K562 (cell line): ENCODE measurements around the gene KCNC4. TPM values are rescaled to one million over a fixed set of nuclear protein-coding genes. Genes with fewer than 3 reads are reported as not detected.

ENCODE experiments used
- ATAC-seq: fragments of 200-7000 bp; cut with Tn5 transposase; 3 replicates; pipeline ENCODE4 v1.9.1; 2020; ENCODE audit warnings: moderate library complexity
- BruUV-seq: library from RNA; stranded (reverse); fragments of 400-500 nt; replicated peaks from 2 replicates; lab custom pipeline; 2021; lab: Mats Ljungman, UMichigan
- CTCF ChIA-PET: fragments of 300-600 bp; formaldehyde crosslinking; extraction: SDS; loops from one replicate; lab custom pipeline; 2021; ENCODE audit warnings: low intra/inter-chr PET ratio; lab: Yijun Ruan, JAX
- POLR2A ChIA-PET: fragments of 300-600, 350-650 bp; sonication (Branson Sonifier 250); formaldehyde crosslinking; extraction: SDS; loops from one replicate; lab custom pipeline; 2021; ENCODE audit warnings: antibody characterized with exemption, inconsistent platforms; lab: Yijun Ruan, JAX
- DNase-seq, 4 experiments: peaks; one replicate each; pipeline versions ENCODE4 v3.0.0 to v3.0.0-alpha.2; 2011 to 2018; ENCODE audit warnings: low spot score in 3 of 4, mixed read lengths in 3 of 4; ENCODE audit errors: extremely low read depth in 1 of 4
- FAIRE-seq: peaks from 2 replicates; lab custom pipeline; 2011; peaks lifted over from hg19 to GRCh38; lab: Jason Lieb, UNC
- H2AFZ ChIP-seq: 2 replicates; pipeline ENCODE4 v1.6.0; 2011; ENCODE audit warnings: low read depth, low read length, control low read depth, inconsistent platforms
- H3K27ac ChIP-seq: fragments of 200-600 bp; 3 replicates; pipeline ENCODE4 v1.8.0; 2011; ENCODE audit warnings: low read depth, mild to moderate bottlenecking, control low read depth, inconsistent platforms, low read length, moderate library complexity, mixed read lengths; ENCODE audit errors: extremely low read depth
- H3K27me3 ChIP-seq, 2 experiments: fragments of 300-600 bp in 1 of 2; 2 replicates in 1 of 2; 3 replicates in 1 of 2; pipeline versions ENCODE4 v1.6.0 to v1.8.0; 2011; ENCODE audit warnings: inconsistent platforms in 2 of 2, low read length in 2 of 2, mild to moderate bottlenecking in 1 of 2, mixed read lengths in 1 of 2, moderate library complexity in 1 of 2; ENCODE audit not compliant: control insufficient read depth in 2 of 2, insufficient read depth in 2 of 2
- H3K36me3 ChIP-seq: fragments of 300-600 bp; 3 replicates; pipeline ENCODE4 v1.8.0; 2011; ENCODE audit warnings: mild to moderate bottlenecking, low read length, inconsistent platforms; ENCODE audit not compliant: control insufficient read depth, insufficient read depth
- H3K4me1 ChIP-seq, 2 experiments: fragments of 200-600 bp in 1 of 2; replicated peaks in 1 of 2; 2 replicates in 1 of 2; 3 replicates in 1 of 2; pipeline versions ENCODE4 v1.5.1 to v1.8.0; 2011; ENCODE audit warnings: inconsistent platforms in 2 of 2, low read length in 2 of 2, mild to moderate bottlenecking in 1 of 2, mixed read lengths in 1 of 2, moderate library complexity in 1 of 2; ENCODE audit not compliant: control insufficient read depth in 2 of 2, insufficient read depth in 2 of 2
- H3K4me2 ChIP-seq: 2 replicates; pipeline ENCODE4 v1.6.1; 2011; ENCODE audit warnings: low read length, control low read depth, inconsistent platforms, mixed read lengths; ENCODE audit not compliant: insufficient read depth
- H3K4me3 ChIP-seq: fragments of 200-600 bp; sonication (generic), shearing (Covaris generic); 2 replicates; pipeline ENCODE4 v1.5.1; 2016; ENCODE audit warnings: control low read depth, inconsistent platforms
- H3K79me2 ChIP-seq: fragments of 200-600 bp; 3 replicates; pipeline ENCODE4 v1.8.0; 2011; ENCODE audit warnings: low read length, inconsistent platforms; ENCODE audit not compliant: control insufficient read depth, insufficient read depth
- H3K9ac ChIP-seq, 2 experiments: 2 replicates each; pipeline versions ENCODE4 v1.6.0 to v1.6.1; 2011; ENCODE audit warnings: low read depth in 2 of 2, low read length in 2 of 2, control low read depth in 1 of 2, inconsistent platforms in 1 of 2, mild to moderate bottlenecking in 1 of 2, mixed read lengths in 1 of 2; ENCODE audit not compliant: insufficient read depth in 1 of 2
- H3K9me1 ChIP-seq: one replicate; pipeline ENCODE4 v1.6.0; 2011; ENCODE audit warnings: inconsistent platforms, mild to moderate bottlenecking, low read length, moderate library complexity; ENCODE audit not compliant: control insufficient read depth, insufficient read depth
- H3K9me3 ChIP-seq: replicated peaks from 2 replicates; pipeline ENCODE4 v1.5.1; 2011; ENCODE audit warnings: low read depth, low read length, inconsistent platforms; ENCODE audit not compliant: control insufficient read depth, insufficient read depth
- H4K20me1 ChIP-seq: replicated peaks from 2 replicates; pipeline ENCODE4 v1.6.1; 2011; ENCODE audit warnings: low read length, inconsistent platforms, mixed read lengths; ENCODE audit not compliant: control insufficient read depth, insufficient read depth
- CBX2 ChIP-seq: fragments of 200-600 bp; sonication (generic); IDR thresholded peaks from one replicate; pipeline ENCODE4 v1.6.1; 2012; ENCODE audit warnings: mild to moderate bottlenecking, low read length, inconsistent platforms; ENCODE audit not compliant: insufficient read depth, poor library complexity, severe bottlenecking
- ELK3 ChIP-seq: fragments of 450-650 bp; formaldehyde crosslinking; IDR thresholded peaks from 2 replicates; pipeline ENCODE4 v1.4.0; 2020; ENCODE audit warnings: mild to moderate bottlenecking
- ETV1 ChIP-seq: fragments of 450-650 bp; conservative IDR thresholded peaks from 2 replicates; pipeline ENCODE4 v1.6.1; 2016; ENCODE audit warnings: missing genetic modification characterization, control low read depth, low read depth, missing compliant biosample characterization
- ETV6 ChIP-seq, 3 experiments: fragments of 150-350 bp in 1 of 3; sonication (generic) in 1 of 3; formaldehyde crosslinking in 1 of 3; IDR thresholded peaks; 2 replicates each; pipeline versions ENCODE4 v1.6.1 to v1.8.0; 2014 to 2022; ENCODE audit warnings: borderline replicate concordance in 2 of 3, low read depth in 2 of 3, antibody characterized with exemption in 1 of 3, low read length in 1 of 3, mild to moderate bottlenecking in 1 of 3, missing genetic modification reagents in 1 of 3
- HOXB6 ChIP-seq: fragments of 250-450 bp; sonication (Bioruptor Pico); IDR thresholded peaks from 2 replicates; pipeline ENCODE4 v1.5.1; 2022; ENCODE audit warnings: mild to moderate bottlenecking, borderline replicate concordance
- MTA2 ChIP-seq: fragments of 450-650 bp; IDR thresholded peaks from 2 replicates; pipeline ENCODE4 v1.6.1; 2016; ENCODE audit warnings: low read depth
- RB1 ChIP-seq: fragments of 450-650 bp; IDR thresholded peaks from 2 replicates; pipeline ENCODE4 v1.6.1; 2017; ENCODE audit warnings: low read depth, mild to moderate bottlenecking
- RBM25 ChIP-seq: fragments of 200-400 bp; formaldehyde crosslinking; IDR thresholded peaks from 2 replicates; pipeline ENCODE4 v1.6.1; 2018; ENCODE audit warnings: low read length, low read depth, moderate library complexity; ENCODE audit not compliant: severe bottlenecking
- WGBS: fragments of 100-300 bp; shearing (Covaris generic); methylation state at CpG from one replicate; pipeline ENCODE4 v1.1.6; 2016; ENCODE audit warnings: low coverage, mixed read lengths; ENCODE audit not compliant: insufficient coverage; ENCODE audit errors: missing lambda C conversion rate; 5-methylcytosine and 5-hydroxymethylcytosine counted together
- in situ Hi-C: fragments of 300-500 bp; cut with MboI; formaldehyde crosslinking; loops from 4 replicates; pipeline ENCODE4 v1.15.0; 2018; ENCODE audit warnings: inconsistent platforms, mixed read lengths
- intact Hi-C: fragments of 100-400 bp; cut with micrococcal nuclease; formaldehyde crosslinking; loops from 2 replicates; pipeline ENCODE4 v1.14.2; 2022
- polyA plus RNA-seq, 8 experiments: library from polyadenylated mRNA; depleted of rRNA in 4 of 8; stranded (reverse) in 5 of 8; unstranded in 3 of 8; fragments of >200 nt; fragmentation: Nextera tagmentation in 2 of 8; fragmentation: Illumina TruSeq in 1 of 8; extraction: Ambion mirVana in 2 of 8; extraction: Trizol in 1 of 8; gene quantifications; 2 replicates each; pipeline versions ENCODE4 v1.2.1 to v1.2.3, GENCODE V29; 2011 to 2014; ENCODE audit warnings: inconsistent platforms in 1 of 8, missing spikeins in 1 of 8
- total RNA-seq, 7 experiments: library from RNA; depleted of rRNA in 6 of 7; stranded (reverse); fragments of >200 nt in 6 of 7; fragmentation: Illumina TruSeq in 2 of 7; extraction: Trizol in 2 of 7; gene quantifications; 2 replicates each; pipeline versions ENCODE4 v1.2.1 to v1.2.3, GENCODE V29; 2011 to 2021; ENCODE audit warnings: low replicate concordance in 1 of 7
- TF ChIP-seq, protein P1 (sequence below): fragments of 450-650 bp; IDR thresholded peaks from 2 replicates; pipeline ENCODE4 v1.6.1; 2016; ENCODE audit warnings: low read depth, mild to moderate bottlenecking, moderate library complexity
- TF ChIP-seq, protein P2 (sequence below): fragments of 250-450 bp; sonication (Bioruptor Pico); IDR thresholded peaks from 2 replicates; pipeline ENCODE4 v1.5.0; 2020; ENCODE audit warnings: mild to moderate bottlenecking, borderline replicate concordance

Gene KCNC4
- total and polyA plus RNA-seq, 9 of the 15 experiments (the other 6 are each of a cell fraction or from before 2014, with no cell fraction given) = 0.07 to 1.8 (median 0.73) TPM

DNA sequence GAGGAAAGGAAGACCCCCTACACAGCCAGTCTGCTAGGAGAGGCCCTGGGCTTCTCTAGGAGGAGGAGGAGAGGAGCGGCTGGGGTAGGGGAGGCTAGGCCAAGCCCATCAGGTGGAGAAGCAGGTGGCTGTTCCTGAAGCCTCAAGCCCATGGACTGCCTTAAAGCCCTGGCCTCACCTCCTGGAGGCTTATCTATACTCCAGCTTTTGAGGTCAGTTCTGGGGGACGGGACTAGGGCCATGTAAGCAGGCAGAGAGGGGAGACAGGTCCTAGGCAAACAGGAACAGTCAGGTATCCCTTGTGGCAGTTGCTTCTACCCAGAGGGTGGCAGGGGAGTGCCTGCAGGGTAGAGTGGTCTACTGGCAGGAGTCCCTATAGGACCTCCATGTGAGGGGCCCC, 40.6 kb downstream of the KCNC4 start:
- no peak overlapping the region for H3K4me2 ChIP-seq
- no TSS peak for BruUV-seq
- POLR2A ChIA-PET = no interaction called here
- TF ChIP-seq HOXB6 (CRISPR knock-in tag) (no peak), ETV1 (tag) (no peak)
- H3K4me3 ChIP-seq = no peak overlapping the region
- H3K79me2 ChIP-seq = no peaks in the 10 kb centered on the region
- WGBS = 0% methylated on average over 2 of the region's 2 CpGs
- H3K4me1 ChIP-seq = no peaks in the 10 kb centered on the region
- no peaks in the 10 kb centered on the region for H3K36me3 ChIP-seq
- H3K9me1 ChIP-seq = no peaks in the 10 kb centered on the region
- no peak overlapping the region for H3K27ac ChIP-seq
- H4K20me1 ChIP-seq = no peaks in the 10 kb centered on the region
- H3K27me3 ChIP-seq = peaks cover 24 to 48% of the 10 kb centered on the region in 2 experiments
- CTCF ChIA-PET = no interaction called here
- intact Hi-C loops = no loop called here
- no peak for ATAC-seq
- no peak for DNase-seq
- FAIRE-seq = no peak
- no peaks in the 10 kb centered on the region for H3K9me3 ChIP-seq
- H3K9ac ChIP-seq = no peak overlapping the region
- no peak overlapping the region for H2AFZ ChIP-seq
- in situ Hi-C loops = no loop called here

- H3K9me3 ChIP-seq = no peaks in the 10 kb centered on the region
- H2AFZ ChIP-seq = no peak overlapping the region
- BruUV-seq = no TSS peak
- H3K4me3 ChIP-seq = no peak overlapping the region
- peaks cover 36 to 54% of the 10 kb centered on the region in 2 experiments for H3K27me3 ChIP-seq
- H4K20me1 ChIP-seq = no peaks in the 10 kb centered on the region
- intact Hi-C loops = no loop called here
- H3K4me2 ChIP-seq = no peak overlapping the region
- H3K4me1 ChIP-seq = no peaks in the 10 kb centered on the region
- no peaks in the 10 kb centered on the region for H3K9me1 ChIP-seq
- in situ Hi-C loops = no loop called here
- FAIRE-seq (no peak), DNase-seq (no peak), ATAC-seq (no peak)
- H3K36me3 ChIP-seq = no peaks in the 10 kb centered on the region
- WGBS = 0% methylated on average over 1 of the region's 1 CpG
- CTCF ChIA-PET = no interaction called here
- no peak overlapping the region for H3K27ac ChIP-seq
- POLR2A ChIA-PET = interaction anchor here (0.6 kb wide), 1 partner anchor 23 kb away, joined by 3 read pairs; no protein-coding TSS in a partner anchor
- H3K79me2 ChIP-seq = no peaks in the 10 kb centered on the region
- H3K9ac ChIP-seq = no peak overlapping the region
- TF ChIP-seq RBM25 (no peak), CBX2 (no peak), MTA2 (no peak), ELK3 (no peak), ETV6 (IDR thresholded peaks at IDR 0.05; ENCODE audit: borderline replicate concordance in 1 of 2, low read depth in 2 of 2, low read length in 1 of 2) (no peak), ETV6 (CRISPR knock-in tag; IDR thresholded peaks at IDR 0.05; ENCODE audit: borderline replicate concordance) (no peak), RB1 (no peak)
- TF ChIP-seq, protein P1, sequence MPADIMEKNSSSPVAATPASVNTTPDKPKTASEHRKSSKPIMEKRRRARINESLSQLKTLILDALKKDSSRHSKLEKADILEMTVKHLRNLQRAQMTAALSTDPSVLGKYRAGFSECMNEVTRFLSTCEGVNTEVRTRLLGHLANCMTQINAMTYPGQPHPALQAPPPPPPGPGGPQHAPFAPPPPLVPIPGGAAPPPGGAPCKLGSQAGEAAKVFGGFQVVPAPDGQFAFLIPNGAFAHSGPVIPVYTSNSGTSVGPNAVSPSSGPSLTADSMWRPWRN = no peak
- TF ChIP-seq, protein P2, sequence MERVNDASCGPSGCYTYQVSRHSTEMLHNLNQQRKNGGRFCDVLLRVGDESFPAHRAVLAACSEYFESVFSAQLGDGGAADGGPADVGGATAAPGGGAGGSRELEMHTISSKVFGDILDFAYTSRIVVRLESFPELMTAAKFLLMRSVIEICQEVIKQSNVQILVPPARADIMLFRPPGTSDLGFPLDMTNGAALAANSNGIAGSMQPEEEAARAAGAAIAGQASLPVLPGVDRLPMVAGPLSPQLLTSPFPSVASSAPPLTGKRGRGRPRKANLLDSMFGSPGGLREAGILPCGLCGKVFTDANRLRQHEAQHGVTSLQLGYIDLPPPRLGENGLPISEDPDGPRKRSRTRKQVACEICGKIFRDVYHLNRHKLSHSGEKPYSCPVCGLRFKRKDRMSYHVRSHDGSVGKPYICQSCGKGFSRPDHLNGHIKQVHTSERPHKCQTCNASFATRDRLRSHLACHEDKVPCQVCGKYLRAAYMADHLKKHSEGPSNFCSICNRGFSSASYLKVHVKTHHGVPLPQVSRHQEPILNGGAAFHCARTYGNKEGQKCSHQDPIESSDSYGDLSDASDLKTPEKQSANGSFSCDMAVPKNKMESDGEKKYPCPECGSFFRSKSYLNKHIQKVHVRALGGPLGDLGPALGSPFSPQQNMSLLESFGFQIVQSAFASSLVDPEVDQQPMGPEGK (CRISPR knock-in tag) = no peak
These were observed 43.1 kb downstream of the KCNC4 start for GRCh38 chr1:110253213-110253612.
